ENCODE measurements around the gene TP53TG5.

DNA sequence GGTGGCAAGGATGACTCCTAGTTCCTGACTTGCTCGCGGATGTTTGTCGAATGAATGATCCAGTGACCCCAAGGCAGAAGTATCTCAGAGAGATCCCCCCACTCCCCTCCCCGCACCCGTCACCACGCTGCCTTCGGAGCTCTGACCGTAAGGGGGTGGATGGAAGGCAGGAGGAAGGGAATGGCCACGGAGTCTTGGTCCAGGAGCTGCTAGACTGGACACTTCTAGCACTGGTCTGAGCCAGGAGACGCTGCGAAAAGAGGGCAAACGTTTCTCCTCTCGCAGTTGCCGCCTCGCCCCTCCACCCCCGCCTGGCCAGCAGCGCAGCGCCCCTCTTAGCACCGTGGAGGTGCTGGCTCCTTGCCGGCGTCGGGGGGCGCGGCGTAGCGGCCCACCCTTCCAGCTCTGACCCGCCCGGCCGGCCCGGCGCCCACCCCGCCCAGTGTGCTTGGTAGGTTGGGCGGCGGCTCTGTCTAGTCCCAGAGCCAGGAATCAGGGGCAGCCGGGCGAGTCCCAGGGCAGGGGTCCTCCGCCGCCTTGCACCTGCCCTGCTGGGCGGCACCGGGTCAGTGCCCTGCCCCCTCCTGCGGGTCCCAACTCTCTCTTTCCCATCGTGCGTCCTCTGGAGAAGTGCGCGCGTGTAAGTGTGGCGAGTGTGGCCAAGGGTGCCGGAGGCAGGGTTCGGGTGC is 27.6 kb upstream of the TP53TG5 start:
- TF ChIP-seq CTCF (IDR thresholded peaks at IDR 0.05) (no peak), POLR2AphosphoS5 (IDR thresholded peaks at IDR 0.05) (peak; percentile 30 to 34), POLR2A (IDR thresholded peaks at IDR 0.05; ENCODE audit: low read depth) (no peak), EP300 (IDR thresholded peaks at IDR 0.05) (no peak)
